GM12878 (cell line): ENCODE data around the gene AIG1. TPM values are rescaled to one million over a fixed set of nuclear protein-coding genes. Genes with fewer than 3 reads are reported as not detected.

ENCODE experiments used
- ATAC-seq: fragments of 200-7000 bp; cut with Tn5 transposase; 3 replicates; pipeline ENCODE4 v1.9.1; 2020; ENCODE audit warnings: mild to moderate bottlenecking, moderate library complexity
- BruUV-seq: library from RNA; stranded (reverse); fragments of 400-500 nt; replicated peaks from 2 replicates; lab custom pipeline; 2021; lab: Mats Ljungman, UMichigan
- CTCF ChIA-PET: fragments of 300-600 bp; sonication (Branson Sonifier 250); formaldehyde crosslinking; extraction: SDS; loops from one replicate; lab custom pipeline; 2021; ENCODE audit warnings: inconsistent platforms; lab: Yijun Ruan, JAX
- POLR2A ChIA-PET: fragments of 350-600 bp; formaldehyde crosslinking; extraction: SDS; loops from one replicate; lab custom pipeline; 2021; ENCODE audit warnings: inconsistent platforms; lab: Charles Lee
- RAD21 ChIA-PET: fragments of 300-600 bp; sonication (Branson Sonifier 250); formaldehyde crosslinking; loops from one replicate; lab custom pipeline; 2023; ENCODE audit warnings: antibody characterized with exemption; ENCODE audit not compliant: unreplicated experiment; lab: Charles Lee
- SMC1A ChIA-PET: fragments of 300-600 bp; sonication (Branson Sonifier 250); formaldehyde crosslinking; loops from one replicate; lab custom pipeline; 2023; ENCODE audit not compliant: unreplicated experiment, uncharacterized antibody; lab: Charles Lee
- DNase-seq: peaks from one replicate; pipeline ENCODE4 v3.0.0-alpha.2; 2011; ENCODE audit warnings: low read depth, low spot score
- FAIRE-seq: peaks from 3 replicates; lab custom pipeline; 2011; peaks lifted over from hg19 to GRCh38; lab: Jason Lieb, UNC
- H2AFZ ChIP-seq: 2 replicates; pipeline ENCODE4 v1.6.0; 2011; ENCODE audit warnings: low read depth, low read length, control low read depth; ENCODE audit not compliant: control insufficient read depth
- H3K27ac ChIP-seq: 2 replicates; pipeline ENCODE4 v1.5.1; 2011; ENCODE audit warnings: control low read depth; ENCODE audit not compliant: control insufficient read depth, insufficient read depth
- H3K27me3 ChIP-seq, 2 experiments: replicated peaks in 1 of 2; 2 replicates each; pipeline versions ENCODE4 v1.6.0 to v1.6.1; 2011; ENCODE audit warnings: low read length in 1 of 2; ENCODE audit not compliant: control insufficient read depth in 2 of 2, insufficient read depth in 2 of 2
- H3K36me3 ChIP-seq, 2 experiments: 2 replicates each; pipeline ENCODE4 v1.5.1; 2011; ENCODE audit warnings: low read length in 1 of 2; ENCODE audit not compliant: control insufficient read depth in 2 of 2, insufficient read depth in 2 of 2
- H3K4me1 ChIP-seq: 2 replicates; pipeline ENCODE4 v1.6.1; 2011; ENCODE audit warnings: mild to moderate bottlenecking, low read length, moderate library complexity, mixed read lengths; ENCODE audit not compliant: control insufficient read depth, insufficient read depth
- H3K4me2 ChIP-seq: 2 replicates; pipeline ENCODE4 v1.6.0; 2011; ENCODE audit warnings: control low read depth; ENCODE audit not compliant: control insufficient read depth, insufficient read depth
- H3K4me3 ChIP-seq: fragments of 200-600 bp; sonication (generic); 2 replicates; pipeline ENCODE4 v1.5.1; 2016
- H3K79me2 ChIP-seq: 2 replicates; pipeline ENCODE4 v1.6.0; 2011; ENCODE audit warnings: low read length; ENCODE audit not compliant: control insufficient read depth, insufficient read depth
- H3K9ac ChIP-seq: 2 replicates; pipeline ENCODE4 v1.8.0; 2011; ENCODE audit warnings: low read length, control low read depth, mixed read lengths; ENCODE audit not compliant: control insufficient read depth, insufficient read depth
- H3K9me3 ChIP-seq: replicated peaks from 3 replicates; pipeline ENCODE4 v1.5.1; 2011; ENCODE audit warnings: mild to moderate bottlenecking, low read length; ENCODE audit not compliant: control insufficient read depth, insufficient read depth
- H4K20me1 ChIP-seq: 2 replicates; pipeline ENCODE4 v1.6.0; 2011; ENCODE audit not compliant: control insufficient read depth, insufficient read depth
- JUNB ChIP-seq: IDR thresholded peaks from 2 replicates; pipeline ENCODE4 v1.6.1; 2016; ENCODE audit warnings: antibody characterized with exemption, mild to moderate bottlenecking
- MTA2 ChIP-seq: fragments of 450-650 bp; IDR thresholded peaks from 2 replicates; pipeline ENCODE4 v1.6.1; 2016; ENCODE audit warnings: low read depth, mild to moderate bottlenecking, moderate library complexity
- RUNX3 ChIP-seq: IDR thresholded peaks from 2 replicates; pipeline ENCODE4 v1.6.1; 2012; ENCODE audit warnings: low read length, inconsistent platforms
- SMAD5 ChIP-seq: IDR thresholded peaks from 2 replicates; pipeline ENCODE4 v1.6.1; 2016; ENCODE audit warnings: antibody characterized with exemption, low read depth
- WGBS: methylation state at CpG from one replicate; pipeline ENCODE4 v1.1.6; 2016; ENCODE audit warnings: low lambda C conversion rate; ENCODE audit not compliant: insufficient replicate concordance, insufficient coverage; ENCODE audit errors: missing lambda C conversion rate; 5-methylcytosine and 5-hydroxymethylcytosine counted together
- in situ Hi-C: fragments of 300-500 bp; cut with MboI; formaldehyde crosslinking; loops from 9 replicates; pipeline ENCODE4 v1.14.3; 2018; ENCODE audit warnings: mixed read lengths
- intact Hi-C: fragments of 100-400 bp; cut with micrococcal nuclease; formaldehyde crosslinking; loops from one replicate; pipeline ENCODE4 v1.14.2; 2022; ENCODE audit not compliant: unreplicated experiment
- polyA plus RNA-seq, 11 experiments: library from polyadenylated mRNA; depleted of rRNA in 4 of 11; unstranded in 6 of 11; stranded (reverse) in 5 of 11; fragments of >200 nt; fragmentation: Nextera tagmentation in 4 of 11; fragmentation: Illumina TruSeq in 1 of 11; extraction: Ambion mirVana in 4 of 11; extraction: Trizol in 1 of 11; gene quantifications; 1 replicate in 1 of 11; 2 replicates in 10 of 11; pipeline versions ENCODE4 v1.2.1 to v1.2.3, GENCODE V29; 2011 to 2016; ENCODE audit warnings: inconsistent platforms in 2 of 11, missing spikeins in 2 of 11, low read depth in 1 of 11
- total RNA-seq, 4 experiments: library from RNA; depleted of rRNA in 3 of 4; stranded (reverse); fragments of >200 nt in 3 of 4; fragmentation: Illumina TruSeq in 1 of 4; extraction: Trizol in 1 of 4; gene quantifications; 2 replicates each; pipeline versions ENCODE4 v1.2.1 to v1.2.3, GENCODE V29; 2013 to 2021

The AIG1 gene
- total and polyA plus RNA-seq, 10 of the 15 experiments (the other 5 are each of a cell fraction or from before 2014, with no cell fraction given), result 27.0 to 74.5 (median 36.4) TPM

DNA sequence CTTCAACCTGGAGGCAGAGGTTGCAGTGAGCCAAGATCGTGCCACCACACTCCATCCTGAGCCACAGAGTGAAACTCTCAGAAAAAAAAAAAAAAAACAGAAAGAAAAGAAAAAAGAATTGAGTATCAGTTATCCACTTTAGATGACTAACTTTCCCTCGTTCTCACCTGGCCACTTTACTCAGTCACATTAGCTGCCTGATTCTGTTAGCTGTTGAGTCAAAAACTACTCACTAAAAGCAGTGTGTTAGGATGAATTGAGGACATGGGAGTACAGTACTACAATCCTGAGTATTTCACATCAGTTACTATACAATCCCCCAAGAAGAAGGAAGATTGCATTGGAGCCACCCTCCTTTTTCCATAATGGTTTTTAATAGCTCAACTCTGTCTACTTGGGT, 275.2 kb downstream of the AIG1 start:
- Histone ChIP-seq H3K4me1 (no peaks in the 10 kb centered on the region), H3K79me2 (no peaks in the 10 kb centered on the region), H3K9ac (no peak overlapping the region), H3K36me3 (no peaks in the 10 kb centered on the region), H2AFZ (no peak overlapping the region), H3K27ac (no peak overlapping the region), H3K9me3 (no peaks in the 10 kb centered on the region), H3K4me2 (no peak overlapping the region), H4K20me1 (no peaks in the 10 kb centered on the region), H3K27me3 (no peaks in the 10 kb centered on the region), H3K4me3 (no peak overlapping the region)
- intact Hi-C loops (loop anchor here (2.0 to 10.0 kb wide), 3 partner anchors 389 to 861 kb away; no protein-coding TSS in a partner anchor), in situ Hi-C loops (no loop called here)
- CTCF ChIA-PET, result interaction anchor here (0.6 to 5.8 kb wide), 8 partner anchors 17 to 861 kb away, joined by 3 to 62 read pairs (median 15); no protein-coding TSS in a partner anchor
- POLR2A ChIA-PET, result interaction anchor here (0.8 kb wide), 1 partner anchor 103 kb away, joined by 3 read pairs; no protein-coding TSS in a partner anchor
- no TSS peak for BruUV-seq
- SMC1A ChIA-PET, result interaction anchor here (0.6 to 4.0 kb wide), 11 partner anchors 16 to 643 kb away, joined by 3 to 27 read pairs (median 4); no protein-coding TSS in a partner anchor
- DNase-seq (no peak), FAIRE-seq (no peak), ATAC-seq (no peak)
- 96% methylated on average over 2 of the region's 2 CpGs for WGBS
- RAD21 ChIA-PET, result interaction anchor here (0.7 to 3.7 kb wide), 5 partner anchors 12 to 643 kb away, joined by 3 to 28 read pairs (median 5); no protein-coding TSS in a partner anchor
- no peak for TF ChIP-seq MTA2

DNA sequence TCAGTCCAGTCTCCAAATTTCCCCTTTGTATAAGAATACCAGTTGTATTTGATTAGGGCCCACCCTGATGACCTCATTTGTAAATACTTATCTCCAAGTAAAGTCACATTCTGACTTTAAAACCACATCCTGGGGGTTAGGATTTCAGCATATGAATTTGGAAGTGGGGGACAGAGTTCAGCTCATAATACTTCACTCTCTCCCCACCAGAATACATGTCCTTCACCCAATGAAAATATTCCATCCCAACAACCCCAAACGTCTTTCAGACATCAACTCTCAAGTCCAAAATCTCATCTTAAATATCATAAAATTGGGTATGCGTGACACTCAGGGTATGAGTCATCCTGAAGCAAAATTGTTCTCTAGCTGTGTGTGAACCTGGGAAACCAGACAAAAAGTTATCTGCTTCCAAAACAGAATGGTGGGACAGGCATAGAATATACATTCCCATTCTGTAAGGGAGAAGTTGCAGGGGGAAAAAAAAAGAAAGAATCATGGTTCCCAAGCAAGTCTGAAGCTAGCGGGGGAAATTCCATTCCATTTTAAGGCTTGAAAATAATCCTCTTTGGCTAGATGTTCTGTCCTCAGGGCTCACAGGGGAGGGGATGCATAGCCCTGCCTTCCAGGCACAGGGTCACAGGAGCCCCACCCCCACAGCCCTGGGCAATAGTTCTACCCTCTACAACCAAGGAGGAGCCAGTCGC, 275.9 kb downstream of the AIG1 start:
- Histone ChIP-seq H3K36me3 (no peaks in the 10 kb centered on the region), H4K20me1 (no peaks in the 10 kb centered on the region), H3K79me2 (no peaks in the 10 kb centered on the region), H3K27me3 (no peaks in the 10 kb centered on the region), H3K9me3 (no peaks in the 10 kb centered on the region), H3K4me1 (no peaks in the 10 kb centered on the region), H2AFZ (no peak overlapping the region), H3K9ac (no peak overlapping the region), H3K27ac (no peak overlapping the region), H3K4me2 (no peak overlapping the region), H3K4me3 (no peak overlapping the region)
- ChIA-PET POLR2A (interaction anchor here (0.8 kb wide), 1 partner anchor 104 kb away, joined by 3 read pairs; no protein-coding TSS in a partner anchor), CTCF (interaction anchor here (0.7 to 5.8 kb wide), 26 partner anchors 8 to 862 kb away, joined by 3 to 62 read pairs (median 4); partner anchors contain the start of genes ADAT2 and PEX3), RAD21 (interaction anchor here (0.7 to 3.7 kb wide), 12 partner anchors 12 to 862 kb away, joined by 3 to 28 read pairs (median 4); no protein-coding TSS in a partner anchor), SMC1A (interaction anchor here (0.6 to 4.0 kb wide), 16 partner anchors 17 to 864 kb away, joined by 3 to 27 read pairs (median 3); no protein-coding TSS in a partner anchor)
- no peak for FAIRE-seq
- DNase-seq, result no peak
- peak; percentile 46; the same call in 1 of the 2 replicates for TF ChIP-seq RUNX3
- TF ChIP-seq SMAD5, result no peak
- TF ChIP-seq JUNB, result peak; percentile 51
- in situ Hi-C loops (no loop called here), intact Hi-C loops (loop anchor here (1.0 to 10.0 kb wide), 6 partner anchors 91 to 862 kb away; no protein-coding TSS in a partner anchor)
- no TSS peak for BruUV-seq
- ATAC-seq, result no peak; the same call in 2 of the 3 replicates
- 73% methylated on average over 4 of the region's 4 CpGs for WGBS
